SU-DHL-6 (cell line): ENCODE data around the gene DTYMK.

Experiments used
- EZH2phosphoT487 ChIP-seq: fragments of 200-600 bp; sonication (generic), shearing (Covaris generic); conservative IDR thresholded peaks from 2 replicates; pipeline ENCODE4 v1.6.1; 2018; ENCODE audit warnings: mild to moderate bottlenecking, antibody characterized with exemption, low read length, moderate library complexity, mixed read lengths
- TF ChIP-seq, protein P1 (sequence below): fragments of 200-600 bp; sonication (generic); IDR thresholded peaks from one replicate; pipeline ENCODE4 v1.5.1; 2017; ENCODE audit warnings: antibody characterized with exemption, mild to moderate bottlenecking, low read length, moderate library complexity; ENCODE audit not compliant: insufficient read depth, poor library complexity, severe bottlenecking

DNA sequence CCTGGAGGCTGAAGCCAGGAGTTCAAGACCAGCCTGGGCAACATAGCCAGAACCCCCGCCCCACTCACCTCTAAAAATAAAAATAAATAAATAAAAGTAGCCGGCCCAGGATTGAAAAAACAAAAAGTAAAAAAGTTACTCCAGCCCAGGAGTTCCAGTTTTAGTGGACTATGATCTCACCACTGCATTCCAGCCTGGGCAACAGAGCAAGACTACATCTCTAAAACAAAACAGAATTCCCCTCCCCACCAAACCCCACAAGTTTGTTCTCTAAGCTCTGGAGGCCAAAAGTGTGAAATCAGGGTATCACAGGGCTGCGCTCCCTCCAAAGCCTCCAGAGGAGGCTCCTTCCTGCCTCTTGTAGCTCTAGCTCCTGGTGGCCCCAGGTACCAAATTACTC is 49.5 kb upstream of the DTYMK start:
- TF ChIP-seq, protein P1, sequence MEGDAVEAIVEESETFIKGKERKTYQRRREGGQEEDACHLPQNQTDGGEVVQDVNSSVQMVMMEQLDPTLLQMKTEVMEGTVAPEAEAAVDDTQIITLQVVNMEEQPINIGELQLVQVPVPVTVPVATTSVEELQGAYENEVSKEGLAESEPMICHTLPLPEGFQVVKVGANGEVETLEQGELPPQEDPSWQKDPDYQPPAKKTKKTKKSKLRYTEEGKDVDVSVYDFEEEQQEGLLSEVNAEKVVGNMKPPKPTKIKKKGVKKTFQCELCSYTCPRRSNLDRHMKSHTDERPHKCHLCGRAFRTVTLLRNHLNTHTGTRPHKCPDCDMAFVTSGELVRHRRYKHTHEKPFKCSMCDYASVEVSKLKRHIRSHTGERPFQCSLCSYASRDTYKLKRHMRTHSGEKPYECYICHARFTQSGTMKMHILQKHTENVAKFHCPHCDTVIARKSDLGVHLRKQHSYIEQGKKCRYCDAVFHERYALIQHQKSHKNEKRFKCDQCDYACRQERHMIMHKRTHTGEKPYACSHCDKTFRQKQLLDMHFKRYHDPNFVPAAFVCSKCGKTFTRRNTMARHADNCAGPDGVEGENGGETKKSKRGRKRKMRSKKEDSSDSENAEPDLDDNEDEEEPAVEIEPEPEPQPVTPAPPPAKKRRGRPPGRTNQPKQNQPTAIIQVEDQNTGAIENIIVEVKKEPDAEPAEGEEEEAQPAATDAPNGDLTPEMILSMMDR, result no peak
- no peak for TF ChIP-seq EZH2phosphoT487
